KBM-7 (cell line): ENCODE measurements around the gene SHC3.

Source experiments
- DNase-seq: peaks from one replicate; pipeline ENCODE4 v3.0.0-alpha.2; 2015
- in situ Hi-C: fragments of 300-500 bp; cut with MboI; formaldehyde crosslinking; loops from 2 replicates; pipeline ENCODE4 v1.14.3; 2020; ENCODE audit warnings: low sequenced_read_pairs, low pct_unique_long_range_greater_than_20kb, mixed read lengths

Gene SHC3

DNA sequence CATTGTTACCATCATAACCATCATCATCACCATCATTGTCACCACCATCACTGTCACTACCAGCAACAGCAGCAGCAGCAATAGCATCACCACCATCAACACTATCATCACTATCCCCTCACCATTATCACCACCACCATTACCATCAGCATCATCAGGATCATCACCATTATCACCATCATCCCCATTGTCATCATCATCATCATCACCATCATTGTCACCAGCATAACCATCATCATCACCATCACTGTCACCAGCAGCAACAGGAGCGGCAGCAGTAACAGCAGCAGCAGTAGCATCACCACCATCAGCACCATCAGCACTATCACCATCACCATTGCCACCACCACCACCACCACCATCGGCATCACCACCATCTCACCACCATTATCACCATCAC lies 139.0 kb downstream of the SHC3 start:
- in situ Hi-C loops: no loop called here
- no peak for DNase-seq

DNA sequence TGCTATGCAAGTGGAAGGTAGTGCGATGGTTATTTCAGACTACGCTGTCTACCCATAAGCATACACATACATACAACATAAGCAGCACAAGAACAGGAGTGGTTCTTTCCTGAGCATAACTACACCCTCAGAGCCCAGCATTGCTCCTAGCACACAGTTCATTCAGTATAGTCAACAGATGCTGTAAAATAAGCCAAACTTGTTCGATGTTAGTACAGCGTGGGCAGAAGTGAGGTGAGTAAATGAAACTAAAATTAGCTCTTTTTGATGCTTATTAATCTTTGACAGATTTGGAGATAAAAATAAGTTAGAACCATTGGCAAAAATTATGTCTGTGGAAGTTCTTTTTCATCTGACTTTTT lies 139.5 kb downstream of the SHC3 start:
- no peak for DNase-seq
- in situ Hi-C loops: no loop called here

DNA sequence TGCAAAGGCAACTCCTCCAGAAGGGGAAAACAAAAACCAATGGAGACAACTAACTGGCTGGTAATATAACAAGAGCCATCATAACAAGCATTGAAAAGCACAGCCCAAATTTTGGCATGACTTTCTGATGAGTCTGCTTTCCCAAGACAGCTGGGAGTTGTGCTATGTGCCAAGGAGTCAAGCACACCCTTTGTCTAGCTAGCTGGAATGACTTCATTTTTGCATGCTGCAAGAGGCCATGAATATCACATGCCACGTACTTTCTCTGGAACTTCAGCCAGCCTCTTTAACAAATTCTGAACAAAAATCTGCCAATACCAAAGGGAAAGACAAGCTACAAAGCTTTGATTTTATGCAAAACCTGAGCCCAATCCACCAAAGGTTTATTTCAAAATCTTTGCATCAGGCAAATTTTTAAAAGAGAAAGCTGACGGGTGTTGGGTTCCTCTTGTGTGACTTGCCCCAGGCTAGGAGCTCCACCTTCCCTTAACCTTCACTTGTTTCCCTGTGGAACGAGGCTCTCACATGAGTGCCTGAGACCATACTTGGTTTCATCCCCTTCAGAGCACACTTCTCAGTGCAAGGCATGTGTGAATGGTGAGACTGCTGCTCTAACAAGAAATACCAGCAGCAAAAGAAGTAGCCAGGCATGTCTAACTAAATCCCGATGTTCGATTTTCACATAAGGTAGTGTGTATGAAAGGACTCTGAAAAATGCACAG lies 140.1 kb downstream of the SHC3 start:
- no peak for DNase-seq
- in situ Hi-C loops: no loop called here

DNA sequence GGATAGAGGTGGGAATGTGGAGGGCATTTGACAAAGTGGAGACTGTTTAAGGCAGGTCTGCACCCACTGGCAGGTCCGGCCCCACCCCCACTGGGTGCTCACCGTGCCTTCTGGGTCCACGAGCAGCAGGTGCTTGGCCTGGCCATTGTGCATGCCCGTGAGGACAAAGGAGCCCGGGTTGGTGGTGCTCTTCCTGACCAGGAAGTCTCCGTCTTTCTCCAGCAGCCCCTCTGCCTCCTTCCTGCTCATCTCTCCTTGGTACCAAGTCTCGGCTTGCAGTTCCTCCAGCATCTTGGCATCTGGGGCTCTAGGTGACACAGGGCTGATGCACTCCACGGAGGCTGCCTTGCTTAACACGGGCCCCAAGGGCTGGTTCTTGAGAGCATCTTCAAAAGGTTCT lies 140.7 kb downstream of the SHC3 start:
- in situ Hi-C loops: no loop called here
- DNase-seq: no peak

DNA sequence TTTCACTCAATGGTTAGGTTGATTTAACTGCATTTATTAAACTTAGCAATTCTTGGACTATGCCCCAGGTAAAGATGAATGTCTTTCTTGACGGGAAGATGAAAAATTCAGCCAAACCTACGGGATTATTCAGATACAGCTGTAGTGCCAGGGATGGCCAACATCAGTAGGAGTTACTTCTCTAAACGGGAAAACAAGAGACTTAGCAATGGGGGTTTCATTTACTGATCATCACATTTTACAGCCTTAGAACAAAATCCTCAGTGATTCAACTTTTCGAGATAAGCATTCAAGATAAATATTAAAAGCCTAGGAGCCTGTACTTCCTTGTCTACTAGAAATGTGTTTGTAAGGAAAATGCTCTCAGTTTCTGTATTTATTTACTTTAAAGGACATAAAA lies 141.3 kb downstream of the SHC3 start:
- in situ Hi-C loops: no loop called here

DNA sequence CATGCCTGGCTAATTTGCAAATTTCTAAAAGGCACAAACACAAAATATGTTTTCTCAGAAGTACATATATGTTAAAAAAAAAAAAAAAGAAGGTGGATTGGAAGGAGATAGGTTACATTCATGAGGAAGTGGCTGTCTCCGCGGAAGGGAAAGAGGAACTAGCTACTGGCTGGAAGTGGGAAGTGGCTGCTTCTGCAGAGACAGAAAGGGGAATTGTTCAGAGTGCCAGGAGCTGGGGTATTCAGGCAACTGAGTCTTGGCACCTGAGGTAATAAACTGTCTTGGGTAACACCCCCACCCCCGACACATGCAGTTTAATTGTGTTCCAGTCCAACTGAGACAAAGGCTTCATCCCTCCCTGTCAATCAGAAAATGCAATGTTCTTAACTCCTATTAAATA lies 141.7 kb downstream of the SHC3 start:
- in situ Hi-C loops: no loop called here
- peak; percentile 56 for DNase-seq

More for the DNA sequence above, 141.3 kb downstream of the SHC3 start:
- no peak for DNase-seq

DNA sequence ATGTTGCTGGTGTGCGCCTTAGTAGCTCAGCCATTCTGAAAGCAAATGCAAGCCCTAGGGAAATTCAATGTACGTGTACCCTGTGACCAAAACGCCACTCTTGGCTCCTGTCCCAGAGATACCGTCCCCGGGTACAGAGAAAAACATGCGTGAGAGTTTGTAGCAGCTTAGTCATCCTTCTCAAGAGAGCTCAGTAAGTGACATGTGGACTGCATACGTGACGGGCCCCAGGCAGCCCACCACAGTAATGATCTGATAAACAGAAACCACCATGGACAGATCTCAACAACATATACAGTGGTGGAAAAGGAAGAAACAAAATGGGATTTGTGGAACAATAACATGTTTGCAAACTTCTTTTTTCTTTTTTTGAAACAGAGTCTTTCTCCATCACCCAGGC lies 142.2 kb downstream of the SHC3 start:
- in situ Hi-C loops: no loop called here

DNA sequence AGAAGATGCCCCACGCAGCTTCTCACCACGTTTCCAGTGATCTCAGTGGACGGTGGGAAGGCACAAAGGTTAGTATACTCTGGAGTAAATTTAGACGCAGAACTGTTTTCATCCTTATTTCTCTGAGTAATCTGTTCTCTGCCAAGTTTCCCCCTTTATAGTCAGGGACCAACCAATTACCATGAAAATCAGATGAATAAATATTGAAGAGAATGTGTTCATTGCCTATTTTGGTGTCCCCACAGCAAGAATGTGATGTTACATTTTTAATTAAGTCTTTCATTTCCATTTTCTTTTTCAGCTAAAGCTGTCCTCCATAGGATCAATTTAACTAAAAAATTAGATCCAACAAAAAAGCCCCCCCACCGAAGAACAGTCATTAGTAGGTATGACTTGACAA lies 146.0 kb downstream of the SHC3 start:
- in situ Hi-C loops: no loop called here
- DNase-seq: no peak

More for the DNA sequence above, 142.2 kb downstream of the SHC3 start:
- DNase-seq: no peak

DNA sequence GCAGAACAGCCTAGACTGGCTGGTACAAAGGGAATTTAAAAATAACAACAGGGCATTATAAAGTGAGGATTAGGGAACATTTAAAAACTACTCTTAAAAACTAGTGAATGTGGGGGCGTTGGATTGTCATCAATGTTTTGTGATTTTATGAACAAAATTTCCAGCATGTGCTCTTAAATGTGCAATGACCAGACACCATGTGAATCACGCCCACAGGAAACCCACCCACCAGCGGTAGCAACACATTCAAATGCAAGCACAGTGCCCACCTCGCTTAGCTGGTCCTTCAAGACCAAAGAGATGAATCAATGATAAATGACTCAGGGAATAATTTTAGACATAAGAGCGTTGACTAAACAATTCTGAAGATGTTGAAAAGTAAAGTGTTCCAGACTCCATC lies 146.4 kb downstream of the SHC3 start:
- DNase-seq: no peak
- in situ Hi-C loops: no loop called here

DNA sequence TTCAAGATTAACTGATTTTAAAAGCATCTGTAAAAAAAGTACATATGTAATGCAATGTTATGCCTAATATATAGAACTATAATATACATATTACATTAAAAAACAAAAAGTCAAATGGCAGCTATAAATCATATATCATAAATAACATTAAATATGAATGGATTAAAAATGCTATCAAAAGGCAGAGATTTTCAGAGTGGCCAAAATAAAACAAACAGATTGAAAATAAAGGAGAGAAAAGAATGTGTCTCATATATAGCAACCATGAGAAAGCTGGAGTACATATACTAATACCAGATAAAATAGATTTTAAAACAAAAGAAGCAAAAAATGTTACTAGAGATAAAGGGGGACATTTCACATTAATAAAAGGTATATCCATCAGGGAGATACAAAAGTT lies 148.8 kb downstream of the SHC3 start:
- DNase-seq: no peak
- in situ Hi-C loops: no loop called here

DNA sequence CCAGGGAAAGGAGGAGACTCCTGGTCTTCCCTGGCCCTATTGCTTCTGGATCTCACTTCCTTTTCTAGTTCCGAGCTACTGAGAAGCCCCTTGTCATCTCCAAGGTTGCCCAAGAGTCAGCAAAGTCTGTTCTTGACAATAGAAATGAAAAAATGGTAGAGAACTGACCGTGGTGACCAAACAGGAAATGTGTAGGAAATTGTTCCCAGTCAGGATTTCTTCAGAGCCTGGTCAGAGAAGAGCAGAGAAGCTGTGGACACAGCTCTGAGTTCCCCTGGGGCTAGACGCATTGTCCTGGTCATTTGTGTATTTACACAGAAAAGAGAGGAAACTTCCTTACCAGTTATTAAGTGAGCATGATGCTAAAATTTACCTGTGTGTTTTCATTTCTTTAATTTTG lies 151.7 kb downstream of the SHC3 start:
- in situ Hi-C loops: no loop called here
- DNase-seq: no peak

DNA sequence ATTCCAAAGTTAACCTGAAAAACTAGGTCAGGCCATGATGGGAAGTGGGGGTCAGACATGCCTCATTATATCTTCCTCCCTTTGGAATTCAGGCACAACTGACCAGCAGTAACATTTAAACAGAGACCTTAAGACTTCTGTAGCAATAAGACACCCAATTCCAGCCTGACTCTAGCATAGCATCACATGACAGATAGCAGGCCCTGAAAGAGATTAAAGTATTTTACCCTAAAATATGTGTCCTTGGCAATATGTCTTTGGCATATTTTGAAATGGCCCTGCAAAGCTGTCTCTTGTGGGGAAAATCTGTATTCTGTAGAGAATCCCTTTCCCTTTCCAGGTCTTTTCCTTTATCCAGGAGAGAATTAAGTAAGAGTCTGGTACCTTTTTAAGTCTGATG lies 153.1 kb downstream of the SHC3 start:
- no peak for DNase-seq
- in situ Hi-C loops: no loop called here

DNA sequence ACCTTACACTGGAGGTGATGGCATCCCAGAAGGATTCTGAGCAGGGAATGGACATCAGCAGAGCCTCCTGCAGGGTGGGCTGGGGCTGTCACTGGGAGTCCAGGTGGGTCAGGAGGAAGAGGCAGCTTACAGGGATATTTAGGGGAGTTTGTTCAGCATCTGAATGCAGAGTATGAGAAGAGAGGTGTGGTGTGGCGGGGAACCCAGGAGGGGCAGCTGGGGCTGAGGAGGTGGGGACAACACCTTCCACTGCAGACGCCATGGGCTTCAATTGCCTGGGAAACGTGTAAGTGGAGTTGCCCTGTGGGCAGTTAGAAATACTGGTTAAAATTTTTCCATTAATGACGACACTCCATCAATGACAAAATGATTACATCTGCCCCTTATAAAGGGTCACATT lies 153.9 kb downstream of the SHC3 start:
- in situ Hi-C loops: no loop called here
- DNase-seq: no peak

DNA sequence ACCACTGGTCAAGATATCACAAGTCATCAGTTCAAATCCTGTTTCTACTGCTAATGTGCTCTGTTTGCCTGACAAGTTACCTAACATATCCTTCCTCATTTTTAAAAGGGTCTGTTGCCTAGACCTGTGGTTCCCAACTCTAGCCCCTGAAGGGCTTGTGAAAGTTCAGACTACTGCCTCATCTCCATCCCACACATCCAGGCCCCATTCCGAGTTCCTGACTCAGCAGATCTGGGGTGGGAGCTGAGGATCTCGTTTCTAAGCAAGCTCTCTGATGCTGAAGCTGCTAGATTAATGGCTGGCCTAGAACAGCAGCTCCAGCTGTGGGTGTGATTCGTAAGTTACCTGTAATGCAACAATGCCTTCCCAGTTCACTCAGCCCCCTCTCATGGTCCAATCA lies 154.9 kb downstream of the SHC3 start:
- DNase-seq: no peak

DNA sequence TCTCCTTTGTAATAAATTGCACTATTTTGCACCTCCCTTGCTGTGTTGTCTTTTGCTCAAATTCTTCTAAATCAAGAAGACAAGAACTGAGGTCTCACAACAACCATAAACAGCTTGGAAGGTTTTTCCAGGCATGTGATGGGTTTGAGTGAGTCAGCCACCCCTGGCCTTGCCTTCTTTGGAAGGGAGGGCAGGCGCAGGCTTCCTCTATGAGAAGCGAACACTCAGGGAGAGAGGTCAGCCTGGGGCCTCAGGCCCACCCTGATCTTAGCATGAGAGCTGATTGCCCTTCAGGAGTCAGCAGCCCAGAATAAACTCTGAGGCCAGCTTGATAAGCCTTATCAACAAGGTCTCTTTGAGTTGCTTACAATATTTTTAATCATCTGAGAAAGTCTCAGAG lies 155.7 kb downstream of the SHC3 start:
- no peak for DNase-seq
- in situ Hi-C loops: no loop called here

More for the DNA sequence above, 154.9 kb downstream of the SHC3 start:
- in situ Hi-C loops: no loop called here

DNA sequence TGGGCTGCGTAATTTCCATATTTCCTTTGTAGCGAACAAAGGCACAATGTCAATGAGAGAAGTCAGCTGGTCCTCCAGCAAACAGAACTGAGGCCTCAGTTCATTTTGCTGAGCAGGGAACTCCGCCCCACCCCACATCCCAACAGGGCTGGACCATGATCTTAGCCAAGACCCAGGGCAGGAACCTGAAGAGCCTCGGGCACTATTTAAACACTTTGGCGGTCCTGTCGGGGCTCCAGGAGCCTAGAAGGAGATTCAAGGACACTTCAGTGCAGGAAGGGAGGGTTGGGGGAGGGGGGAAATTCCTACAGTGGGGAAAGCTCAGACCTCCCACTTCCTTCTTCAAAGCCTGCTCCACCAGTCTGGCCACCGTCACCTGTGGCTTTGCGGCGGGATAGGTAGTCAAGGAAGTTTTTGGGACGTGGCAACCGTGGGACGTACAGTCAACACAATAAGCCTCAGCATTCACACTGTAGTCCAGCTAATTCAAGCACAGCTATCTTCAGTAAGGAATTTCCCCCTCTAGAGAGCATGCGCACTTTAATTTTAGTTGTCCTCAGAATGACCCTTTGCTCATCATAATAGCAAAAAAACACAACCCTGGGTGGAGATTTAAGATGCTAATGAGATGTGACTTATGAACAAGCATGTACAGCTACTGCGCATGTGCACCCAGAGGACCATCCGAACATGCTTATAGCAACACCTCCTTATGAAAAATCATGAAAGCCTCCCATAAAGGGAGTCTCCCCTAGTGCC lies 156.4 kb downstream of the SHC3 start:
- in situ Hi-C loops: no loop called here
- no peak for DNase-seq

DNA sequence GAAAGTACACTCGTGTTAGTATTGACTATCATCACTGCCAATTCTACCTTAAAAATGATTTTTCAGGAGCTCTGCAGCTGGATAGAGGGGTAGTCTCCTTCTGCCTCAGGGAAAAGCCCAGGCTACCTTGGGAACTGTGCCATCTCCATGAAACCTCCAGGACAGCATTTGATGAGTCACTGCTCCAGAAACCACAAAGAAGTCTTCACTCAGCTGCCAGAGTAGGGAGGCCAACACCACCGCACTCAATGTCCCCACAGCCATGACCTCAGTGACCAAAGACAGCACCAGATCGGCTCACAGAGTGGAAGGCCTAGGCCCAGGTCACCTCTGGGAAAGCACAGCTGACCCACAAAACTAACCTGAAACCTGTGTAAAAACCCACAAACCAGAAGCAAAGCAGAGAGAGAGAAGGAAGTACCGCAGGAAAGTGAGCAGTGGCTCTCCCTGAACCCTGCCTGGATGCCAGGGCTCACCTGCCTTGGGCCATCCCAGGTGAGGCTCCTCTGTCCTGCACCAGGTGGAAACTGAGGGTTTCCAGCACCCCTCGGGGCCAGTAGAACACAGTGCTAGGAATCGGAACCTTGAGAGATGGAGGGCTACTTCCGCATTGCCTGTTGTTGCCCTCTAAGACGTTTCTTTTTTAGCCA lies 157.3 kb downstream of the SHC3 start:
- DNase-seq: no peak
- in situ Hi-C loops: no loop called here

DNA sequence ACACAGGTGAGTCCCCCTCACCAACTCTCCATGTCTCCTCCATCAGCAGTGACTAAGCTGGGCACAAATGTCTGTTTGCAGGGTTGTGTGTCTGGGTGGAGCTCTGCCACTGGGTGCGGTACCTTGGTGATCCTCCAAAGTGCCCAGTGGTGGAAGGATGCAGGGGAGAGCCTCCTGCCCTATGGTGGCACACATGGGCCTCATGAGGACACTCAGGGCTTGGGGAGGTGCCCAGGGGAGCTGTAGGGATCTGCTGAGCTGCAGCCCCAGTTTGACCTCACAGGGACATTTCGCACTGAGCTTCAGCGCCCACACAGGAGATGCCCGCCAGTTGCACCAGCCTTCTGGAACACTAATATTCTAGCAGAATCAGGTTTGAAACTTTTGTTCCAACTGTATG lies 157.9 kb downstream of the SHC3 start:
- no peak for DNase-seq
- in situ Hi-C loops: no loop called here

DNA sequence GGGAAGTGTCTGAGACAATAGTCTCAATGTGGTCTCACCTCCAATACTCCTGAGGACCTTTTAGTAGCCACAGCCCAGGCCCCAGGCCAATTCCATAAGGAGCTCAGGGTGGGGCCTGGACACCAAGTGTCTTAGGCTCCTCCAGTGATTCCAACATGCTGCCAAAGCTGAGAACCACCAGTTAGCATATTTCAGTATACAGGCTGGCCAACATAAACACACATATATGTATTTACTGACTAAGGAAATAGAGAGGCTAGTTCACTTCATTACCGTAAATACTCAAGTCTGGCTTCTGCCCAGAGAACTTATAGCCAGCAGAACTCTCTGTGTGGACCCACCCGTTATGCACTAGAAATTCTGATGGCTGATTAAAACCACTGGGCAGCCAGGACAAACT lies 163.3 kb downstream of the SHC3 start:
- in situ Hi-C loops: no loop called here
- no peak for DNase-seq

DNA sequence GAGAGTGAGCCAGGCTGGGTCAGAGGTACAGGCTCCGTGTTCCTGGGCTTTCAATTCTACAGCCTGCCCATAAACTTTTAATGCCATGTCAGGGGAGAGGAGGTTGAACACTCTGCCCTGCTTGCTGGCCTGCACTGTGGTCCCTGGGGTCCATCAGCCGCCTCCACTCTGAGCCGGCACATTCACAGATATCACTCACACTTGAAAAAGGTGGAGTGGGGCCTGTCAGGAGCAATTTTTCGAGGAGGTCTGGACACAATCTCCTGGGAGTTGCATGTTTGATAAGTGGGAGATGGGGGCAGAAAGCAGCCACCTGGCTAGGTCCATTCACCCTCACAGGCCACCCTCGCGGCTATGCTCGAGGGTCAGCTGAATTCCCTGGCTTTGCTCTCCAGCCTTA lies 164.5 kb downstream of the SHC3 start:
- DNase-seq: no peak
- in situ Hi-C loops: no loop called here
